DOHH2 (cell line): ENCODE data around the gene PCBP2.
A peak's percentile ranks its signal among the peaks of the same experiment; 100 is the strongest.
"Not testable (repeated sequence)": the region's sequence is repeated elsewhere in the genome, so short reads cannot be mapped to it uniquely, and the experiment has no call there.

Experiments used
- H3F3A ChIP-seq: fragments of 200-600 bp; sonication (generic), shearing (Covaris generic); 2 replicates; pipeline ENCODE4 v1.6.0; 2016; ENCODE audit warnings: antibody characterized with exemption, mild to moderate bottlenecking; ENCODE audit not compliant: control insufficient read depth, insufficient read depth
- H3K27ac ChIP-seq: fragments of 200-600 bp; sonication (generic); 2 replicates; pipeline ENCODE4 v1.5.1; 2014; ENCODE audit warnings: low read depth, mild to moderate bottlenecking, low read length, moderate library complexity
- H3K27me3 ChIP-seq: fragments of 200-600 bp; sonication (generic); 2 replicates; pipeline ENCODE4 v1.6.1; 2014; ENCODE audit warnings: mild to moderate bottlenecking, low read length, mixed read lengths; ENCODE audit not compliant: control insufficient read depth
- H3K36me3 ChIP-seq: fragments of 200-600 bp; sonication (generic); 2 replicates; pipeline ENCODE4 v1.6.1; 2014; ENCODE audit warnings: mild to moderate bottlenecking, low read length, moderate library complexity, mixed read lengths; ENCODE audit not compliant: control insufficient read depth
- H3K4me1 ChIP-seq: fragments of 200-600 bp; sonication (generic); 2 replicates; pipeline ENCODE4 v1.6.1; 2014; ENCODE audit warnings: mild to moderate bottlenecking, low read length, mixed read lengths; ENCODE audit not compliant: control insufficient read depth
- H3K4me2 ChIP-seq: fragments of 200-600 bp; sonication (generic); 2 replicates; pipeline ENCODE4 v1.6.0; 2014; ENCODE audit warnings: mild to moderate bottlenecking, low read length, moderate library complexity
- H3K4me3 ChIP-seq: fragments of 200-600 bp; sonication (generic); 2 replicates; pipeline ENCODE4 v1.5.1; 2014; ENCODE audit warnings: mild to moderate bottlenecking, low read length, mixed read lengths
- H3K79me2 ChIP-seq: fragments of 200-600 bp; sonication (generic); 2 replicates; pipeline ENCODE4 v1.6.1; 2014; ENCODE audit warnings: mild to moderate bottlenecking, low read length, mixed read lengths; ENCODE audit not compliant: control insufficient read depth
- H3K9me2 ChIP-seq: fragments of 200-600 bp; sonication (generic); replicated peaks from 2 replicates; pipeline ENCODE4 v1.6.1; 2014; ENCODE audit warnings: mild to moderate bottlenecking, low read length, mixed read lengths; ENCODE audit not compliant: control insufficient read depth
- H3K9me3 ChIP-seq: fragments of 200-600 bp; sonication (generic); 2 replicates; pipeline ENCODE4 v1.6.1; 2014; ENCODE audit warnings: antibody characterized with exemption, low read length, mixed read lengths; ENCODE audit not compliant: control insufficient read depth, insufficient read depth
- H4K20me1 ChIP-seq: fragments of 200-600 bp; sonication (generic); 2 replicates; pipeline ENCODE4 v1.6.0; 2014; ENCODE audit warnings: low read depth, mild to moderate bottlenecking, antibody characterized with exemption, low read length, moderate library complexity; ENCODE audit not compliant: control insufficient read depth, insufficient read depth
- CTCF ChIP-seq: fragments of 200-600 bp; sonication (generic); IDR thresholded peaks from one replicate; pipeline ENCODE4 v1.5.1; 2014; ENCODE audit warnings: antibody characterized with exemption, mild to moderate bottlenecking, low read depth, low read length; ENCODE audit not compliant: poor library complexity, severe bottlenecking
- EZH2phosphoT487 ChIP-seq: fragments of 200-600 bp; sonication (generic); IDR thresholded peaks from 2 replicates; pipeline ENCODE4 v1.6.1; 2017; ENCODE audit warnings: borderline replicate concordance, mild to moderate bottlenecking, antibody characterized with exemption, low read length, moderate library complexity, mixed read lengths

The PCBP2 gene

GRCh38 chr12:53441040-53441833 is 10.7 kb upstream of the PCBP2 start, which contains the start of gene PRR13:
TSS of gene PRR13 (plus strand) at chr12:53441734. CDS start at chr12:53442715, 981 bp downstream.
- Histone ChIP-seq H3K4me1 (peaks cover 29% of the 10 kb centered on the region), H4K20me1 (peaks cover 3% of the 10 kb centered on the region; the same call in 1 of the 2 replicates), H3K9me2 (no peaks in the 10 kb centered on the region), H3K36me3 (peaks cover 42% of the 10 kb centered on the region), H3K4me2 (peak within 1 kb of the TSS; percentile 87), H3F3A (no peaks in the 10 kb centered on the region), H3K27me3 (no peaks in the 10 kb centered on the region), H3K9me3 (no peaks in the 10 kb centered on the region), H3K4me3 (peak within 1 kb of the TSS; percentile 77), H3K79me2 (peaks cover 41% of the 10 kb centered on the region), H3K27ac (peak within 1 kb of the TSS; percentile 50)
- no peak for TF ChIP-seq EZH2phosphoT487
- no peak for TF ChIP-seq CTCF

- H3K9me3 ChIP-seq, result no peaks in the 10 kb centered on the region
- peaks cover 3% of the 10 kb centered on the region; the same call in 1 of the 2 replicates for H4K20me1 ChIP-seq
- TF ChIP-seq EZH2phosphoT487 (no peak), CTCF (no peak)
- no peak overlapping the region for H3K27ac ChIP-seq
- H3K36me3 ChIP-seq, result peaks cover 56% of the 10 kb centered on the region
- peak overlapping the region; percentile 39 for H3K4me2 ChIP-seq
- no peaks in the 10 kb centered on the region for H3K9me2 ChIP-seq
- H3K4me3 ChIP-seq, result no peak overlapping the region
- no peaks in the 10 kb centered on the region for H3K27me3 ChIP-seq
- H3K4me1 ChIP-seq, result peaks cover 29% of the 10 kb centered on the region
- H3F3A ChIP-seq, result peaks cover 10% of the 10 kb centered on the region
- peaks cover 41% of the 10 kb centered on the region for H3K79me2 ChIP-seq
These were observed 7.9 kb upstream of the PCBP2 start for GRCh38 chr12:53443955-53444354.

- Histone ChIP-seq H3K4me2 (peak overlapping the region; percentile 24), H3K79me2 (peaks cover 41% of the 10 kb centered on the region), H3K36me3 (peaks cover 56% of the 10 kb centered on the region), H3K4me1 (peaks cover 29% of the 10 kb centered on the region)
- not testable (repeated sequence) for H4K20me1 ChIP-seq, H3K9me2 ChIP-seq, H3K27me3 ChIP-seq, H3K4me3 ChIP-seq, H3K9me3 ChIP-seq, H3F3A ChIP-seq, H3K27ac ChIP-seq
These were observed 7.1 kb upstream of the PCBP2 start for GRCh38 chr12:53444593-53445325.

GRCh38 chr12:53450936-53451335 is 966 bp upstream of the PCBP2 start:
- peaks cover 35% of the 10 kb centered on the region for H3F3A ChIP-seq
- peak overlapping the region; percentile 27; the same call in 1 of the 2 replicates for H3K4me2 ChIP-seq
- H3K27ac ChIP-seq, result no peak overlapping the region
- no peaks in the 10 kb centered on the region for H3K27me3 ChIP-seq
- H3K9me2 ChIP-seq, result no peaks in the 10 kb centered on the region
- TF ChIP-seq EZH2phosphoT487 (no peak), CTCF (no peak)
- H3K4me1 ChIP-seq, result peaks cover 28% of the 10 kb centered on the region
- H3K36me3 ChIP-seq, result peaks cover 54% of the 10 kb centered on the region
- peaks cover 29% of the 10 kb centered on the region for H4K20me1 ChIP-seq
- no peak overlapping the region for H3K4me3 ChIP-seq
- no peaks in the 10 kb centered on the region for H3K9me3 ChIP-seq
- peaks cover 39% of the 10 kb centered on the region for H3K79me2 ChIP-seq
